Inflammatory macrophage (primary cell): ENCODE data around the gene ADCY1.

Experiments used
- DNase-seq, 2 donors: peaks; one replicate each; pipeline ENCODE4 v3.0.0-alpha.2; 2020 to 2022

Gene ADCY1

GRCh38 chr7:45679516-45679915, 105.3 kb downstream of the ADCY1 start:
- no peak for DNase-seq

DNA sequence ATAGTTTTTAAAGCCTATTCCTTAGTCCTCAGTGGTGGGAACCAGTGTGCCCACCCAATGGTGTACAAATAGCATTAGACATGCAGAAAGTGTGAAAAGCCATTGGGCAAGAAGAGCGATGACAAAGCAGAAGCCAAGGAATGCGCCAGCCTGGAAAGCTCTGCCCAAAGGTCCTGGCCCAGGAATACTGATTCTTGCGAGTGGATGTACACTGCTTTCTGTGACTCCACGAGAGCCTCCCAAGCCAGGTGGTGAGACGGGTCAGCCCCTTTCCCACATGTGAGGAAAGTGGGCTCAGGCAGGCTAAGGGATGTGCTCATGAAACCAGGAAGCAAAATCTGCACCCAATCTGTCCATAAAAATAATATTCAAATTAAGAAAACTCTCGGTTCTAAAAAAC, 106.6 kb downstream of the ADCY1 start:
- no peak for DNase-seq

DNA sequence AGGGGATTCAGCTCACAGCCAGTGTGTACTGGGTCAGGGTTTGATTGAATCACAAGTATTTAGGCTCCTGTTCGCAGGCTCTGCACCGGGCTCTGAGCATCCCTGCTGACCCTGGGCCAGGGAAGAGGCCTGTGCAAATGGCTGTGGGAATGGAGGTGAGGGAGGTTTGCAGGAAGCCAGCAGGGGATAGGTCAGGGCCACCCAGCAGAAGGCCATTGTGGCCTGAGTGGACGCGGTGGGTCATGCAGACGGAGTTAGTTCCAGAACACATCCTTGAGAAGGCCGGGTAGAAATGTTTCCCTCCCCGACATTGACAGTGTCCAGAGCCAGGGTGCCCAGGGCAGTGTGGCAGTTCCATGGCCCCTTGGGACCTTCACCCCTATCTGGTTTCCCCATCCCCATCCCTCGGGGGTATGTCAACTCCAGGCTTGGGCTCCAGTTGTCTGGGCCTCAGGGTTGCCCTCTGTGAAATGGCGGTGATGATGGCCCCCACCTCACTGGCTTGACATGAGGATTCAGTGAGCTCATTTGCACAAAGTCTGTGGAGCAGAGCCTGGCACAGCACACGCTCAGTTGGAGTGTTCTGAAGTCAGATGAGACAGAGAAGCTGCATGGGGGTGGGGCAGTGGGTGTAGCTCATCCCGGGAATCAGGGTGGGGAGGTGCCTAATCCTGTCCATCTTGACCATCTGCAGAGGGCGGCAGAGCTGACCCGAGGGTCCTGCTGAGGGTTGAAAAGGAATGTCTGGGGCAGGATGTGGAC, 107.6 kb downstream of the ADCY1 start:
- DNase-seq: no peak

- no peak for DNase-seq
Observed at GRCh38 chr7:45682358-45682735, 108.2 kb downstream of the ADCY1 start.

GRCh38 chr7:45682836-45683555, 108.8 kb downstream of the ADCY1 start:
- no peak for DNase-seq

DNA sequence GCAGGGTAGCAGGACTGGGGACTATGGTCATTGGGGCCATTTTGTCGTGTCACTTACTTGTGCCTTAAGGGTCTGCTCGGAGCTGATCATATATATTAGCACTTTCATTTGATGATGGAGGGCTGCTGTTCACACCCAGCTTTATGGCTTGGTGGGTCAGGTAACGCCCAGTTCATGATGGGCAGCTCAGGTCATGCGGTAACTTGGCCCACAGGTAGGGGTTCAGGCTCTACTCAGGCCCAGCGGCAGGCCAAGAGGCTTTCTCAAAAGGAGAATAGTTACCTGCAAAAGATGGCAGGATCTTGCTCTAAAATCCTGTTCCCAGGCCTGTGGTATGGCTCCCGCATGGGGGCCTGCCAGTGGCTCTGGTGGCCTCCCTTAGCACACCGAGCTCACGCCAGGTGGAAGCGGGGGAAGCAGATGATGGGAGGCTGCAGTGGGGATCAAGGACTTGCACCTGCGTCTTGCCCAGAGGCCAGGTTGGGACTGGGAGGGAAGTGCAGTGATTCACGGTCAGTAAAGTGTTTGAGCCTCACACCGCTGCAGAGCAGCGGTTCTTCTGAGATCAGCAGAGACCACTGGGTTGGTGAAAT, 109.5 kb downstream of the ADCY1 start:
- no peak for DNase-seq

DNA sequence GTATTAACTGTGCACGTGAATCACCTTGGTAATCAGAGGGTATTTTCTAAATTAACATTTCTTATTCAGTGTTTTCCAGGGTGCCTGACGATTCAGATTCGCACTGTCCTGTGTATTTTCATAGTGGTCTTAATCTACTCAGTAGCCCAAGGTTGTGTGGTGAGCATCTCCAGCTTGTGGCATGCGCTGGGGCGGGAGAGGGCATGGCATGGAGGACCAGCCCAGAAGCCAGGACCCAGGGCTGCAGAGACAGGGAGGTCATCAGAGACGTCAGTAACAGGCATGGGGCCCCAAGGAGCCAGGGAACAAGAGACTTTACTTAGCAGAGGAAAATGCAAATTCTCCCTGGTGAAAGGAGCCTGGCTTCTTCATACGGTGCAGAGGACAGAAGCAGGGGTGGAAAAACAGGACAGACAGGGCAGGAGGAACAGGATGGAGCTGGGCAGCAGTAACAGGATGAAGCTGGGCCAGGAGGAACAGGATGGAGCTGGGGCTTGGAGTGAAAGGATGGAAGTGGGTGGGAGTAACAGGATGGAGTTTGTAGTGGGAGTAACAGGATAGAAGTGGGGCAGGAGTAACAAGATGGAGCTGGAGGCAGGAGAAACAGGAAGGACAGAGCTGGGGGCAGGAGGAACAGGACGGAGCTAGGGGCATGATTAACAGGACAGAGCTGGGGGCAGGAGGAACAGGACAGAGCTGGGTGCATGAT, 110.9 kb downstream of the ADCY1 start:
- no peak for DNase-seq

DNA sequence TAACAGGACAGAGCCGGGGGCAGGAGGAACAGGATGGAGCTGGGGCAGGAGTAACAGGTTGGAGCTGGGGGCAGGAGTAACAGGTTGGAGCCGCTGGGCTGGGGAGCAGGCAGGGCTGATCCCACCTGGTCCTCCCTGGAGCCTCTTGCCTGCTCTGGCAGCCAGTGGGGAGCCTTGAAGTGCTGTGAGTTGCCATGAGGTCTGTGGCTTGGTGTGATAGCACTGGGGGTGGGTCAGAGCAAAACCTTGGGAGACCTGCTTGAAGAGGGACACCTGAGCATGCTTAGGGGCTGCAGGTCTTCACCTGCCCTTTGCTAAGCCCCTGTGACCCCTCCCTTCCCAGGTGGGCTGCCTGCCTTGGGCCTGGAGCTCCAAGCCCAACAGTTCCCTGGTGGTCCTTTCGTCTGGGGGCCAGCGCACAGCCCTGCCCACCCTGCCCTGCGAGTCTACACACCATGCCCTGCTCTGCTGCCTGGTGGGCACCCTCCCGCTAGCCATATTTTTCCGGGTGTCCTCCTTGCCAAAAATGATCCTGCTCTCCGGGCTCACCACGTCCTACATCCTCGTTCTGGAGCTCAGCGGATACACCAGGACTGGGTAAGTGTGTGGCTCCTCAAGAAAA, 111.6 kb downstream of the ADCY1 start:
- no peak for DNase-seq

GRCh38 chr7:45686441-45687184, 112.4 kb downstream of the ADCY1 start:
- DNase-seq: no peak

GRCh38 chr7:45687185-45687560, 113.0 kb downstream of the ADCY1 start:
- no peak for DNase-seq

DNA sequence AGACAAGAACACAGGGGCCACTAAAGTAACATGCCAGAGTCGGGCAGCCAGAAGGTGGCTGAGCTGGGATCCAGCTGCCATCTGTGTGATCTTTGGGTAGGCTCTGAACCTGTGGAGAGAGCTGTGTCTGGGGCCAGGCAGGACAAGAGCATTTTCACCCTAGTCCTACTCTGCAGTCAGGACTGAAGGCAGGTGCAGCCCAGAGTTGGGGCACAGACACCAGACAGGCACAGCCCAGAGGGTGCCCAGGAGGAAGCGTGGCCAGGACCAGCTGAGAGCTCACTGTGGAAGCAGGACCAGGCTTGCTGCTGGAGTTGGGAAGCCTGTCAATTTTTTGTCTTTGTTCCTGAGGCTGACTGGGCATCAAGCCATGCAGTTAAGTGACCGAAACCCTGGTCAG, 113.6 kb downstream of the ADCY1 start:
- DNase-seq: no peak

GRCh38 chr7:45688382-45688781, 114.2 kb downstream of the ADCY1 start:
- no peak for DNase-seq

DNA sequence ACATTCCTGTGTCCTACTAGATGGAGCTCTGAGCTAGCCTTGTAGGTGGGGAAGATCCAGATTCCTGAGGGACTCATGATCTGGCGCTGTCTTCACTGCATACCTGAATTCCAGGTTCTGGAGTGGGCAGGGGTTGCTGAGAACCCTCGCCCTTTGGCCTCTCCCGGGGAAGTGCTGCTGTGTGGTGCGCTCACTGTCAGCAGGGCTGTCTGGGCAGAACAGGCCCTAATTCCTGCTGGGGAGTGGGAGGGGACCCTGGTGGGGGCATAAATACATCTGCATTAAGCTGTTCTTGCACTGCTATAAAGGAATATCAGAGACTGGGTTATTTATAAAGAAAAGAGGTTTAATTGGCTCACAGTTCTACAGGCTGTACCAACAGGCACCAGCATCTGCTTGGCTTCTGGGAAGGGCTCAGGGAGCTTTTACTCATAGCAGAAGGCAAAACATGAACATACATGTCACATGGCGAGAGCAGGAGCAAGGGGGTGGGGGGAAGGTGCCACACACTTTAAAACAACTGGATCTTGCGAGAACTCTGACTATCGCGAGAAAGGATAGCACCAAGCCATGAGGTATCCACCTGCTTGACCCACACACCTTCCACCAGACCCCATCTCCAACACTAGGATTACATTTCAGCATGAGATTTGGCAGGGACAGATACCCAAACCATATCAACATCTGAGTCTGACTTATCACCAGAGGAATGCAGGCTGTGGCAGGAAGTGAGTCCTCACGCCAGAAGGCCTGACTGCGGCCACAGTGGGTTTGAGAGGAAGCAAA, 115.0 kb downstream of the ADCY1 start:
- DNase-seq: no peak

DNA sequence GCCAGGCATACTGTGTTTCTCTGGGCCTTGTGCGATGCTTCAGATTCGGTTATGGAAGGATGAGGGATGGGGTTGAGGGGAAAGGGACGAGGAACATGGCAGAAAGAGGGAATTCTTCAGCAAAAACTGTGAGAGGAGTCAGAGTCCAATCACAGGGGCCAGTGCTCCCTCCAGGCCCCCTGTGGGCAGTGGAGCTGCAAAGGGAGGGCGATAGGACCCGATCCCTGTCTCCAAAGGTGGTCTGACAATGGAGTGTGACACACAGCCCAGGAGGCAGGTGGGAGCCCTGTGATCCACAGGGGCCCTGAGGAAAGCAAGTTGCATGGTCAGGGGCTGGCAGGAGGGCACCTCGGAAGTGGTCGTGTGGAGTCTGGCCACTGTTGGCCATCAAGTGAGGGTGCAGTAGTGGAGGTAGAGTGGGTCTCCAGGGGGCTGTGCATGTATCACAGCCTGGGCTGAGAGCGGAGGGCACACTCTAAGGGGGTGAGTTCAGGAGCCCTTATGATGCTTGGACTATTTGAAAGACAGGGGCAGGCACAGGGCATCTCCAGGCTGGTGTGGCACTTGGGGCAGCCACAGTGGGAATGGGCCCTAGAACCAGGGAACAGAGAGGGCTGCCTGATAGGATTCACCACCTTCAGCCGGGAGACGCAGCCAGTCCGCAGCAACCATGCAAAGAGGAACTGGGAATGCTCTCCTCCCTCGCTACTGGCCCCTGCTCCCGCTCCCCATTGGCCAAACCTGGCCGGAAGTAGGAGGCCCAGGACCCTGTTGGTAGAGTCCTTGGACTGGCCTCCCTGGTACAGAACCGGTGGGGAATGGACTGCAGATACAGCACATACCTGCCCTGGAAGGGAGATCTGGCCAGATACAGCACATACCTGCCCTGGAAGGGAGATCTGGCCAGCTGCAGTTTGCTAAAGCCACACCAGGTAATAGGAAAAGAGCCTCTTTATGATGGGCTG, 115.9 kb downstream of the ADCY1 start:
- DNase-seq: no peak

GRCh38 chr7:45690762-45691150, 116.6 kb downstream of the ADCY1 start:
- DNase-seq: no peak

DNA sequence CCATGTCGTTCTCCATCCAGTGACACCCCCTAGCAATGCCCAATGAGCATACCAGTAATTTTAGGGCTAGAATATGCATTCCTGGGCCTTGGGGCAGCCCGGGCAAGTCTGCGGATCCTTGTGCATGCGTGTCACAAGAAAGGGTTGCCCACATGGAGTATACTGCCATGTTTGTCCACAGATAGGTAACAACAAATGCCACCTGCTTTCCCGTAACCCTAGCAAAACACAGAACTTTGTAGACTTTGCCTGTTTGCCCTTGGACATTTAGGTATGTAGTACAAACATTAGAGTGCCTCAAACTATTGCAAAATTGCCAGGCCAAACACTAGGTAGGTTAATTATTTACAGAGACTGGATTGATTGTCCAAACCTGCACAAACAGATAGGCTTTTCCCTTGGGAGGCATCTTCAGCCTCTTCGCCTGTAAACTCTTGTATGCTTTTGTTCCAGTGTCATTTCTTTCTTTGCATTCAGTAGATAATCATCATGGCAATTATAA, 117.0 kb downstream of the ADCY1 start:
- no peak for DNase-seq

DNA sequence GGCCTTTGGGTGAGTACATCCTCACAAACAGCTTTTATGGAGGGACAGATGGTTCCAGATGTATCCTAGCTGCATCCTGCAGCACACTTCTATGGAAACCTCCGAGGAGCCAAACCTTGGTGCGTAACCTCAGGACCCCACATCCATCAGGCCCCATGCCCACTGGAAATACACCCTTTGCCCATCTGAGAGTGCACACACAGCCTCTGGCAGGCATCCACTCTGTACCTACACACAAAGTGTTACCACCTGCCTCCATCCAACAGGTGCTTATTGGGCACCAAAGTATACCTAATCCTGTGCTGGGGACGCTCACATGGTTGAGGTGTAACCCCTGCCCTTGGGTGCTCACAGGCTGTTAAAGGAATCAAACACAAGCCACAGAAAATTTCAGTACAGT, 117.9 kb downstream of the ADCY1 start:
- no peak for DNase-seq

DNA sequence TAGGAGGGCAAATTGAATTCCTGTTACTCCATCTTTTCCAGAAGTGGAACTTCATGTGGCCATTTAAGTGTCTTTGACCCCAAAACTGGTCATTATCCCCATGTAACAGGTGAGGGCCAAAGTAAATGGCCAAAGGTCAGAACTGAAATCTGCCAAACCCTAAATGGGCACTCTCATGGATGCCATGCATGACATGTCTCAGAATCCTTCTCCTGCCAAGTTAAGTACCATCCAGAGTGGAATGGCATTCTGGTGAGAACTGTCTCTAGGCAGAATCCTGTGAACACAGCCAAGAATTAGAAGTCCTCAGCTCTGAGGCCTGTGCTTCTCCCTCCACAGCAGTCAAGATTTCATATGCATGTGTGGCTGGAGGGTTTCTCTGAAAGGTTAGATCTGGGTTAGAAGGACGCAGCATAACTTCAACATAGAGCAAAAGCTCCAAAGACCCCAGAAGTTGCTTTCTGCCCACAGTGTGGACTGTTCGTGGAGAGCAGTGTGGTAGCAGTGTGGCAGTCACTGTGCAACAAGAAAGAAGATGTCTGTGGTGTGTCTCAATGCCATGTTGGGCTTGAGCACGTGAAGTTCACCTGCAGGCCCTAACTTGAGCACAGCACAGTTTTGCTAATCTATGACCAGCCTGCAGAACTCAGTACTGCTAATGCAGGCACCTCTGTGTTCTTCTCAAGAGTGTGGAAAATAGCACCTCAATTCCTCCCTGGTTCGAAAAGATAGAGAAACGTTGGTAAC, 121.3 kb downstream of the ADCY1 start:
- no peak for DNase-seq

DNA sequence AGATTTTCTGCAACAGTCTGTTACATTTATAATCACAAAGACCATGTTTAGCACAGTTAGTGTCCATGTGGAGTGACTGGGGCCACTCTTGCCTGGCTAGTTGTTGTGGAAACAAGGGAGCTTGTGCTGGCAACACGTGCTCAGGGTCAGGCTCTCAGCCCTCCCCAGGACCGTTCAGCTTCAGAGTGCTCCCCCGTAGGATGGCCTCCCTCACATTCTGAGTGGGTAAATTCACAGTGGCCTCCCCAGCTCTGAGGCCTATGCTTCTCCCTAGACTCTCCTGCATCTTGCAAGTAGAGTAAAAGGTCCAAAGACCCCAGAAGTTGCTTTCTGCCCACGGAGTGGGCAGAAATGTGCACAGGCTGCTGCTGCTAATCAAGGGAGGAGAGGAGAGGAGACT, 122.3 kb downstream of the ADCY1 start:
- no peak for DNase-seq
